ENCODE results near the gene CCNL2. TPM values are rescaled to one million over a fixed set of nuclear protein-coding genes. Genes with fewer than 3 reads are reported as not detected.

Gene CCNL2
- total and polyA plus RNA-seq, 2 of the 13 experiments (the other 11 are each of a cell fraction or from before 2014, with no cell fraction given), result 105 to 340 TPM

DNA sequence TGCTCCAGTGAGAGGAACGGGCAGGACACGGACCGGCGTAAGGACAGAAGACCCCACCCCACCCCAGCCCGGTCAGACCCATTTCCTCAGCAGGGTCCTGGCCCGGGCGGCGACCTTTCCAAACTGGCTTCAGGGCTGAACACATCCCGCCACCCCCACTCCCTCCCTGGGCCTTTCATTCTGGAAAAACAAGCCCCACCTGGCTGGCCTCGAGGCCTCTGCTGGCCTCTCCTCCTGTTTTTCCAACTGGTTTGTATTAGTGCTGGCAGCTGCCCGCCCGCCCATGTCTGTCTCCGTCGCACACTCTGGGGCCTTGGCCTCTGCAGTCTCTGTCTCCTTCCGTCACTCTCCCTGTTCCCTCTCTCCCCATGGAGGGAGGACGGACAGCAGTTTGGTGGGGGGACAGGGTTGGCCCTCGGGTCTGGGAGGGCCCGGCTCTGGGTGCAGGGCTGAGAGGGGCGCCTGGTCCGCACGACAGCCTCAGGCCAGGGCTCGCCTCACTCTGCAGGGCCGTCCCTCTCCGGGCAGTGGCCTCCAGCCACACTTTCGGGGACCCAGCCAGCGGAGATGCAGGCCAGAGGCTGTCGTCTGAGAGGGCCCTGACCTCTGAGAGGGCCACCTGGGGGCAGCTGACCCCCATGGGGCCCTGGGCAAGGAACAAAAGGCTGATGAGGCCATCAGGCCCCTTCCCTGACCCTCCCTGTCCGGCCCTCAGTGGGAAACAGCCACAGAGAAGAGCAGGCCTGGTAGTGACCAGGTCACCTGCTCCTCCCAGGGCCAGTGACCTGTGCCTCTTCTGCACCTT is 39.3 kb downstream of the CCNL2 start (continued):
- TF ChIP-seq, protein P1, sequence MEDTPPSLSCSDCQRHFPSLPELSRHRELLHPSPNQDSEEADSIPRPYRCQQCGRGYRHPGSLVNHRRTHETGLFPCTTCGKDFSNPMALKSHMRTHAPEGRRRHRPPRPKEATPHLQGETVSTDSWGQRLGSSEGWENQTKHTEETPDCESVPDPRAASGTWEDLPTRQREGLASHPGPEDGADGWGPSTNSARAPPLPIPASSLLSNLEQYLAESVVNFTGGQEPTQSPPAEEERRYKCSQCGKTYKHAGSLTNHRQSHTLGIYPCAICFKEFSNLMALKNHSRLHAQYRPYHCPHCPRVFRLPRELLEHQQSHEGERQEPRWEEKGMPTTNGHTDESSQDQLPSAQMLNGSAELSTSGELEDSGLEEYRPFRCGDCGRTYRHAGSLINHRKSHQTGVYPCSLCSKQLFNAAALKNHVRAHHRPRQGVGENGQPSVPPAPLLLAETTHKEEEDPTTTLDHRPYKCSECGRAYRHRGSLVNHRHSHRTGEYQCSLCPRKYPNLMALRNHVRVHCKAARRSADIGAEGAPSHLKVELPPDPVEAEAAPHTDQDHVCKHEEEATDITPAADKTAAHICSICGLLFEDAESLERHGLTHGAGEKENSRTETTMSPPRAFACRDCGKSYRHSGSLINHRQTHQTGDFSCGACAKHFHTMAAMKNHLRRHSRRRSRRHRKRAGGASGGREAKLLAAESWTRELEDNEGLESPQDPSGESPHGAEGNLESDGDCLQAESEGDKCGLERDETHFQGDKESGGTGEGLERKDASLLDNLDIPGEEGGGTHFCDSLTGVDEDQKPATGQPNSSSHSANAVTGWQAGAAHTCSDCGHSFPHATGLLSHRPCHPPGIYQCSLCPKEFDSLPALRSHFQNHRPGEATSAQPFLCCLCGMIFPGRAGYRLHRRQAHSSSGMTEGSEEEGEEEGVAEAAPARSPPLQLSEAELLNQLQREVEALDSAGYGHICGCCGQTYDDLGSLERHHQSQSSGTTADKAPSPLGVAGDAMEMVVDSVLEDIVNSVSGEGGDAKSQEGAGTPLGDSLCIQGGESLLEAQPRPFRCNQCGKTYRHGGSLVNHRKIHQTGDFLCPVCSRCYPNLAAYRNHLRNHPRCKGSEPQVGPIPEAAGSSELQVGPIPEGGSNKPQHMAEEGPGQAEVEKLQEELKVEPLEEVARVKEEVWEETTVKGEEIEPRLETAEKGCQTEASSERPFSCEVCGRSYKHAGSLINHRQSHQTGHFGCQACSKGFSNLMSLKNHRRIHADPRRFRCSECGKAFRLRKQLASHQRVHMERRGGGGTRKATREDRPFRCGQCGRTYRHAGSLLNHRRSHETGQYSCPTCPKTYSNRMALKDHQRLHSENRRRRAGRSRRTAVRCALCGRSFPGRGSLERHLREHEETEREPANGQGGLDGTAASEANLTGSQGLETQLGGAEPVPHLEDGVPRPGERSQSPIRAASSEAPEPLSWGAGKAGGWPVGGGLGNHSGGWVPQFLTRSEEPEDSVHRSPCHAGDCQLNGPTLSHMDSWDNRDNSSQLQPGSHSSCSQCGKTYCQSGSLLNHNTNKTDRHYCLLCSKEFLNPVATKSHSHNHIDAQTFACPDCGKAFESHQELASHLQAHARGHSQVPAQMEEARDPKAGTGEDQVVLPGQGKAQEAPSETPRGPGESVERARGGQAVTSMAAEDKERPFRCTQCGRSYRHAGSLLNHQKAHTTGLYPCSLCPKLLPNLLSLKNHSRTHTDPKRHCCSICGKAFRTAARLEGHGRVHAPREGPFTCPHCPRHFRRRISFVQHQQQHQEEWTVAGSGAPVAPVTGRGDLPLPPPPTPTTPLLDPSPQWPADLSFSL (CRISPR knock-in tag; IDR thresholded peaks at IDR 0.05), result no peak
- TF ChIP-seq, protein P2, sequence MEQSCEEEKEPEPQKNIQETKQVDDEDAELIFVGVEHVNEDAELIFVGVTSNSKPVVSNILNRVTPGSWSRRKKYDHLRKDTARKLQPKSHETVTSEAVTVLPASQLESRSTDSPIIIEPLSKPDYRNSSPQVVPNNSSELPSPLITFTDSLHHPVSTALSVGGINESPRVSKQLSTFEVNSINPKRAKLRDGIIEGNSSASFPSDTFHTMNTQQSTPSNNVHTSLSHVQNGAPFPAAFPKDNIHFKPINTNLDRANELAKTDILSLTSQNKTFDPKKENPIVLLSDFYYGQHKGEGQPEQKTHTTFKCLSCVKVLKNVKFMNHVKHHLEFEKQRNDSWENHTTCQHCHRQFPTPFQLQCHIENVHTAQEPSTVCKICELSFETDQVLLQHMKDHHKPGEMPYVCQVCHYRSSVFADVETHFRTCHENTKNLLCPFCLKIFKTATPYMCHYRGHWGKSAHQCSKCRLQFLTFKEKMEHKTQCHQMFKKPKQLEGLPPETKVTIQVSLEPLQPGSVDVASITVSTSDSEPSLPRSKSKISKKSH (CRISPR knock-in tag; IDR thresholded peaks at IDR 0.05; ENCODE audit: borderline replicate concordance), result no peak; the same call in 1 of the 2 replicates
- TF ChIP-seq ZNF414 (CRISPR knock-in tag; IDR thresholded peaks at IDR 0.05) (no peak), ATF1 (CRISPR knock-in tag; IDR thresholded peaks at IDR 0.05) (no peak), THAP7 (CRISPR knock-in tag; IDR thresholded peaks at IDR 0.05) (no peak), ZNF33A (CRISPR knock-in tag; IDR thresholded peaks at IDR 0.05; ENCODE audit: borderline replicate concordance) (no peak), ZNF563 (CRISPR knock-in tag; IDR thresholded peaks at IDR 0.05) (no peak), ZNF547 (CRISPR knock-in tag; IDR thresholded peaks at IDR 0.05) (peak; percentile 49; the same call in 1 of the 2 replicates), ASH2L (IDR thresholded peaks at IDR 0.05; ENCODE audit: insufficient read length, low read depth, low read length) (no peak), ZNF713 (CRISPR knock-in tag; IDR thresholded peaks at IDR 0.05) (0 out of 2 replicates have a peak, but pooled peaks have one; percentile 35), ZNF879 (CRISPR knock-in tag; IDR thresholded peaks at IDR 0.05) (no peak), ERF (CRISPR knock-in tag; IDR thresholded peaks at IDR 0.05) (0 out of 2 replicates have a peak, but pooled peaks have one; percentile 16), ZBTB7A (CRISPR knock-in tag; IDR thresholded peaks at IDR 0.05) (no peak; the same call in 1 of the 2 replicates)
- TF ChIP-seq, protein P3, sequence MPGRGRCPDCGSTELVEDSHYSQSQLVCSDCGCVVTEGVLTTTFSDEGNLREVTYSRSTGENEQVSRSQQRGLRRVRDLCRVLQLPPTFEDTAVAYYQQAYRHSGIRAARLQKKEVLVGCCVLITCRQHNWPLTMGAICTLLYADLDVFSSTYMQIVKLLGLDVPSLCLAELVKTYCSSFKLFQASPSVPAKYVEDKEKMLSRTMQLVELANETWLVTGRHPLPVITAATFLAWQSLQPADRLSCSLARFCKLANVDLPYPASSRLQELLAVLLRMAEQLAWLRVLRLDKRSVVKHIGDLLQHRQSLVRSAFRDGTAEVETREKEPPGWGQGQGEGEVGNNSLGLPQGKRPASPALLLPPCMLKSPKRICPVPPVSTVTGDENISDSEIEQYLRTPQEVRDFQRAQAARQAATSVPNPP (CRISPR knock-in tag; IDR thresholded peaks at IDR 0.05), result no peak
- TF ChIP-seq, protein P4, sequence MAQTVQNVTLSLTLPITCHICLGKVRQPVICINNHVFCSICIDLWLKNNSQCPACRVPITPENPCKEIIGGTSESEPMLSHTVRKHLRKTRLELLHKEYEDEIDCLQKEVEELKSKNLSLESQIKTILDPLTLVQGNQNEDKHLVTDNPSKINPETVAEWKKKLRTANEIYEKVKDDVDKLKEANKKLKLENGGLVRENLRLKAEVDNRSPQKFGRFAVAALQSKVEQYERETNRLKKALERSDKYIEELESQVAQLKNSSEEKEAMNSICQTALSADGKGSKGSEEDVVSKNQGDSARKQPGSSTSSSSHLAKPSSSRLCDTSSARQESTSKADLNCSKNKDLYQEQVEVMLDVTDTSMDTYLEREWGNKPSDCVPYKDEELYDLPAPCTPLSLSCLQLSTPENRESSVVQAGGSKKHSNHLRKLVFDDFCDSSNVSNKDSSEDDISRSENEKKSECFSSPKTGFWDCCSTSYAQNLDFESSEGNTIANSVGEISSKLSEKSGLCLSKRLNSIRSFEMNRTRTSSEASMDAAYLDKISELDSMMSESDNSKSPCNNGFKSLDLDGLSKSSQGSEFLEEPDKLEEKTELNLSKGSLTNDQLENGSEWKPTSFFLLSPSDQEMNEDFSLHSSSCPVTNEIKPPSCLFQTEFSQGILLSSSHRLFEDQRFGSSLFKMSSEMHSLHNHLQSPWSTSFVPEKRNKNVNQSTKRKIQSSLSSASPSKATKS (CRISPR knock-in tag; IDR thresholded peaks at IDR 0.05), result no peak
